Astrocyte (in vitro differentiated cells and primary cell): ENCODE results near the gene OR6B2. TPM values are rescaled to one million over a fixed set of nuclear protein-coding genes. Genes with fewer than 3 reads are reported as not detected.

Experiments used
- DNase-seq: peaks from one replicate; pipeline ENCODE4 v3.0.0-alpha.2; 2010; ENCODE audit warnings: low read depth
- FAIRE-seq: peaks from 2 replicates; lab custom pipeline; 2011; peaks lifted over from hg19 to GRCh38; lab: Jason Lieb, UNC
- H2AFZ ChIP-seq: 2 replicates; pipeline ENCODE4 v1.6.0; 2012; ENCODE audit warnings: low read depth, low read length, inconsistent platforms
- H3K27ac ChIP-seq: 2 replicates; pipeline ENCODE4 v1.5.1; 2011; ENCODE audit warnings: low read depth, low read length, inconsistent platforms
- H3K27me3 ChIP-seq: 2 replicates; pipeline ENCODE4 v1.6.0; 2011; ENCODE audit warnings: low read length, inconsistent platforms; ENCODE audit not compliant: insufficient read depth
- H3K36me3 ChIP-seq: 2 replicates; pipeline ENCODE4 v1.5.1; 2011; ENCODE audit warnings: low read length, inconsistent platforms; ENCODE audit not compliant: insufficient read depth
- H3K4me1 ChIP-seq: 2 replicates; pipeline ENCODE4 v1.5.1; 2011; ENCODE audit warnings: low read length, inconsistent platforms; ENCODE audit not compliant: insufficient read depth
- H3K4me2 ChIP-seq: 2 replicates; pipeline ENCODE4 v1.6.0; 2012; ENCODE audit warnings: low read length, inconsistent platforms
- H3K4me3 ChIP-seq: 2 replicates; pipeline ENCODE4 v1.5.1; 2011; ENCODE audit warnings: low read depth, mild to moderate bottlenecking, low read length, inconsistent platforms; ENCODE audit not compliant: insufficient read depth
- H3K79me2 ChIP-seq: 2 replicates; pipeline ENCODE4 v1.6.0; 2012; ENCODE audit warnings: mild to moderate bottlenecking, low read length, inconsistent platforms; ENCODE audit not compliant: insufficient read depth
- H3K9ac ChIP-seq: 2 replicates; pipeline ENCODE4 v1.6.0; 2012; ENCODE audit warnings: mild to moderate bottlenecking, low read length, inconsistent platforms
- H3K9me3 ChIP-seq: 2 replicates; pipeline ENCODE4 v1.5.1; 2012; ENCODE audit warnings: low read depth, mild to moderate bottlenecking, low read length, inconsistent platforms; ENCODE audit not compliant: insufficient read depth
- H4K20me1 ChIP-seq: 2 replicates; pipeline ENCODE4 v1.6.0; 2012; ENCODE audit warnings: low read length, inconsistent platforms; ENCODE audit not compliant: insufficient read depth
- H3K27ac Mint-ChIP-seq: one replicate; pipeline ENCODE4 v1.8.0; 2021; ENCODE audit warnings: mild to moderate bottlenecking, mixed read lengths; ENCODE audit not compliant: unreplicated experiment
- H3K27me3 Mint-ChIP-seq: one replicate; pipeline ENCODE4 v1.8.0; 2021; ENCODE audit warnings: low read depth, mixed read lengths; ENCODE audit not compliant: unreplicated experiment
- H3K36me3 Mint-ChIP-seq: one replicate; pipeline ENCODE4 v1.8.0; 2021; ENCODE audit warnings: low read depth, mixed read lengths; ENCODE audit not compliant: unreplicated experiment
- H3K4me1 Mint-ChIP-seq: one replicate; pipeline ENCODE4 v1.8.0; 2021; ENCODE audit warnings: low read depth, mixed read lengths; ENCODE audit not compliant: unreplicated experiment
- H3K4me3 Mint-ChIP-seq: one replicate; pipeline ENCODE4 v1.8.0; 2021; ENCODE audit warnings: mild to moderate bottlenecking, moderate library complexity, mixed read lengths; ENCODE audit not compliant: unreplicated experiment
- H3K9me3 Mint-ChIP-seq: one replicate; pipeline ENCODE4 v1.8.0; 2021; ENCODE audit warnings: mild to moderate bottlenecking, mixed read lengths; ENCODE audit not compliant: unreplicated experiment
- CTCF ChIP-seq: IDR thresholded peaks from 2 replicates; pipeline ENCODE4 v1.5.1; 2011; ENCODE audit warnings: low read depth, mild to moderate bottlenecking, inconsistent platforms, low read length, moderate library complexity; ENCODE audit not compliant: insufficient read depth
- EZH2 ChIP-seq: IDR thresholded peaks from 2 replicates; pipeline ENCODE4 v1.6.1; 2012; ENCODE audit warnings: mild to moderate bottlenecking, low read length, inconsistent platforms; ENCODE audit not compliant: insufficient read depth
- total RNA-seq: library from RNA; stranded (reverse); gene quantifications from 2 replicates; pipeline ENCODE4 v1.2.1, GENCODE V29; 2021

The OR6B2 gene
- total RNA-seq, 1 donor from 2014 or later, result not detected

GRCh38 chr2:240024766-240025165 is 5.5 kb downstream of the OR6B2 start:
- peaks cover 9% of the 10 kb centered on the region for H3K4me1 ChIP-seq
- H3K27ac ChIP-seq, result peak overlapping the region; percentile 94
- peak overlapping the region; percentile 99 for H3K9ac ChIP-seq
- H3K9me3 ChIP-seq, result no peaks in the 10 kb centered on the region
- Mint-ChIP-seq H3K27me3 (peaks cover 10% of the 10 kb centered on the region), H3K27ac (peak overlapping the region; percentile 99), H3K36me3 (peaks cover 2% of the 10 kb centered on the region), H3K4me3 (peak overlapping the region; percentile 97), H3K4me1 (peaks cover 13% of the 10 kb centered on the region), H3K9me3 (no peaks in the 10 kb centered on the region)
- H3K27me3 ChIP-seq, result no peaks in the 10 kb centered on the region
- peak overlapping the region; percentile 32 for H2AFZ ChIP-seq
- H3K4me3 ChIP-seq, result peak overlapping the region; percentile 88
- no peak for FAIRE-seq
- H3K36me3 ChIP-seq, result peaks cover 15% of the 10 kb centered on the region
- H4K20me1 ChIP-seq, result peaks cover 29% of the 10 kb centered on the region
- peak overlapping the region; percentile 97 for H3K4me2 ChIP-seq
- H3K79me2 ChIP-seq, result peaks cover 55% of the 10 kb centered on the region
- DNase-seq, result no peak
- TF ChIP-seq CTCF (no peak), EZH2 (no peak)

GRCh38 chr2:240023792-240024191 is 6.4 kb downstream of the OR6B2 start:
- peak overlapping the region; percentile 88 for H3K4me3 ChIP-seq
- H3K27me3 ChIP-seq, result no peaks in the 10 kb centered on the region
- H3K27ac ChIP-seq, result no peak overlapping the region
- peaks cover 56% of the 10 kb centered on the region for H3K79me2 ChIP-seq
- peak overlapping the region; percentile 97 for H3K4me3 Mint-ChIP-seq
- peaks cover 9% of the 10 kb centered on the region for H3K4me1 ChIP-seq
- no peak for TF ChIP-seq CTCF
- no peak for TF ChIP-seq EZH2
- H3K4me1 Mint-ChIP-seq, result peaks cover 13% of the 10 kb centered on the region
- peaks cover 2% of the 10 kb centered on the region for H3K27me3 Mint-ChIP-seq
- H3K9ac ChIP-seq, result peak overlapping the region; percentile 99
- peaks cover 5% of the 10 kb centered on the region for H3K36me3 Mint-ChIP-seq
- no peaks in the 10 kb centered on the region for H3K9me3 Mint-ChIP-seq
- no peak for DNase-seq
- H2AFZ ChIP-seq, result no peak overlapping the region
- H3K4me2 ChIP-seq, result peak overlapping the region; percentile 97
- peaks cover 16% of the 10 kb centered on the region for H3K36me3 ChIP-seq
- FAIRE-seq, result no peak
- no peaks in the 10 kb centered on the region for H3K9me3 ChIP-seq
- peaks cover 32% of the 10 kb centered on the region for H4K20me1 ChIP-seq
- H3K27ac Mint-ChIP-seq, result no peak overlapping the region

- Histone ChIP-seq H3K4me1 (peaks cover 9% of the 10 kb centered on the region), H3K9ac (no peak overlapping the region), H3K4me3 (no peak overlapping the region), H2AFZ (no peak overlapping the region), H3K79me2 (peaks cover 65% of the 10 kb centered on the region), H3K36me3 (peaks cover 23% of the 10 kb centered on the region), H3K27me3 (no peaks in the 10 kb centered on the region), H3K9me3 (no peaks in the 10 kb centered on the region), H4K20me1 (peaks cover 53% of the 10 kb centered on the region), H3K27ac (no peak overlapping the region), H3K4me2 (no peak overlapping the region)
- no peak overlapping the region for H3K27ac Mint-ChIP-seq
- H3K4me3 Mint-ChIP-seq, result no peak overlapping the region
- FAIRE-seq, result no peak
- H3K9me3 Mint-ChIP-seq, result no peaks in the 10 kb centered on the region
- H3K36me3 Mint-ChIP-seq, result peaks cover 15% of the 10 kb centered on the region
- peak; percentile 25 for DNase-seq
- H3K4me1 Mint-ChIP-seq, result peaks cover 13% of the 10 kb centered on the region
- H3K27me3 Mint-ChIP-seq, result no peaks in the 10 kb centered on the region
- TF ChIP-seq CTCF, result peak; percentile 90
- no peak for TF ChIP-seq EZH2
Measured at GRCh38 chr2:240021488-240022104, 8.6 kb downstream of the OR6B2 start.
